Endodermal cell (in vitro differentiated cells): Measurements from ENCODE around the gene SH3BP5. TPM values are rescaled to one million over a fixed set of nuclear protein-coding genes. Genes with fewer than 3 reads are reported as not detected.

Experiments
- DNase-seq: peaks from one replicate; pipeline ENCODE4 v3.0.0-alpha.2; 2017
- H3K27ac ChIP-seq: 2 replicates; pipeline ENCODE4 v1.5.1; 2013; ENCODE audit warnings: mild to moderate bottlenecking, low read depth, low read length, moderate library complexity
- H3K27me3 ChIP-seq: 2 replicates; pipeline ENCODE4 v1.6.1; 2013; ENCODE audit warnings: mild to moderate bottlenecking, low read length, moderate library complexity; ENCODE audit not compliant: insufficient read depth, control insufficient read depth, poor library complexity, severe bottlenecking
- H3K36me3 ChIP-seq: 2 replicates; pipeline ENCODE4 v1.7.0; 2013; ENCODE audit warnings: mild to moderate bottlenecking, low read length, moderate library complexity; ENCODE audit not compliant: control insufficient read depth, insufficient read depth
- H3K4me1 ChIP-seq: one replicate; pipeline ENCODE4 v1.7.0; 2013; ENCODE audit warnings: low read length; ENCODE audit not compliant: control insufficient read depth, insufficient read depth
- H3K4me3 ChIP-seq: 2 replicates; pipeline ENCODE4 v1.5.1; 2013; ENCODE audit warnings: mild to moderate bottlenecking, low read length, moderate library complexity
- H3K9ac ChIP-seq: 2 replicates; pipeline ENCODE4 v1.6.1; 2013; ENCODE audit warnings: mild to moderate bottlenecking, low read length, moderate library complexity; ENCODE audit not compliant: poor library complexity, severe bottlenecking; ENCODE audit errors: extremely low read depth
- H3K9me3 ChIP-seq: 2 replicates; pipeline ENCODE4 v1.6.1; 2013; ENCODE audit warnings: mild to moderate bottlenecking, low read length, moderate library complexity; ENCODE audit not compliant: control insufficient read depth
- H3K27ac Mint-ChIP-seq: 2 replicates; pipeline ENCODE4 v1.8.0; 2020; ENCODE audit warnings: mixed read lengths
- H3K27me3 Mint-ChIP-seq: 2 replicates; pipeline ENCODE4 v1.8.0; 2021; ENCODE audit warnings: mild to moderate bottlenecking, mixed read lengths; ENCODE audit not compliant: insufficient read depth
- H3K36me3 Mint-ChIP-seq: 2 replicates; pipeline ENCODE4 v1.8.0; 2020; ENCODE audit warnings: low read depth, mixed read lengths
- H3K4me1 Mint-ChIP-seq: 2 replicates; pipeline ENCODE4 v1.8.0; 2020; ENCODE audit warnings: mixed read lengths
- H3K4me3 Mint-ChIP-seq: 2 replicates; pipeline ENCODE4 v1.8.0; 2020; ENCODE audit warnings: mild to moderate bottlenecking, moderate library complexity, mixed read lengths
- H3K9me3 Mint-ChIP-seq: 2 replicates; pipeline ENCODE4 v1.8.0; 2020; ENCODE audit warnings: mild to moderate bottlenecking, mixed read lengths
- CTCF ChIP-seq: fragments of 200-600 bp; sonication (generic); conservative IDR thresholded peaks from 2 replicates; pipeline ENCODE4 v1.5.0; 2021; ENCODE audit warnings: antibody characterized with exemption, mild to moderate bottlenecking
- WGBS, 2 experiments: methylation state at CpG; one replicate each; pipeline versions ENCODE4 v1.1.5 to v1.1.7; 2013; ENCODE audit warnings: missing lambda C conversion rate in 2 of 2, mixed read lengths in 1 of 2; ENCODE audit not compliant: insufficient coverage in 1 of 2, insufficient read length in 1 of 2; 5-methylcytosine and 5-hydroxymethylcytosine counted together
- total RNA-seq, 2 donors: library from RNA; stranded (reverse); fragmentation: NEBNext Ultra II Directional in 1 of 2; extraction: Animal tissue kit (Norgen Biotek cat#: 25700) in 1 of 2; gene quantifications; 2 replicates in 1 of 2; 3 replicates in 1 of 2; pipeline ENCODE4 v1.2.1, GENCODE V29; 2021

The SH3BP5 gene
- total RNA-seq, 2 donors from 2014 or later, result 25.8 to 30.3 TPM

GRCh38 chr3:15347063-15347736 lies 14.8 kb upstream of the SH3BP5 start:
- TF ChIP-seq CTCF, result no peak
- DNase-seq, result no peak
- 81 to 92% methylated on average over 6 to 7 of the region's 7 CpGs for WGBS, 2 experiments

GRCh38 chr3:15346516-15346915 lies 14.1 kb upstream of the SH3BP5 start:
- peaks cover 15% of the 10 kb centered on the region for H3K9me3 Mint-ChIP-seq
- H3K9ac ChIP-seq, result no peak overlapping the region
- no peaks in the 10 kb centered on the region for H3K4me1 ChIP-seq
- no peaks in the 10 kb centered on the region for H3K36me3 ChIP-seq
- no peak for DNase-seq
- no peak overlapping the region for H3K27ac Mint-ChIP-seq
- H3K4me3 ChIP-seq, result no peak overlapping the region
- WGBS, 2 experiments, result 98 to 100% methylated on average over 1 to 2 of the region's 2 CpGs
- H3K4me3 Mint-ChIP-seq, result no peak overlapping the region
- H3K27me3 ChIP-seq, result no peaks in the 10 kb centered on the region
- H3K4me1 Mint-ChIP-seq, result no peaks in the 10 kb centered on the region
- no peaks in the 10 kb centered on the region for H3K36me3 Mint-ChIP-seq
- peaks cover 2% of the 10 kb centered on the region for H3K27me3 Mint-ChIP-seq
- TF ChIP-seq CTCF, result no peak
- H3K27ac ChIP-seq, result no peak overlapping the region
- H3K9me3 ChIP-seq, result peaks cover 10% of the 10 kb centered on the region

More at GRCh38 chr3:15347063-15347736, 14.8 kb upstream of the SH3BP5 start:
- H3K27me3 ChIP-seq, result no peaks in the 10 kb centered on the region
- no peak overlapping the region for H3K4me3 Mint-ChIP-seq
- no peak overlapping the region for H3K27ac Mint-ChIP-seq
- no peaks in the 10 kb centered on the region for H3K4me1 ChIP-seq
- H3K9ac ChIP-seq, result no peak overlapping the region
- no peak overlapping the region for H3K4me3 ChIP-seq
- peaks cover 2% of the 10 kb centered on the region for H3K27me3 Mint-ChIP-seq
- peaks cover 17% of the 10 kb centered on the region for H3K9me3 ChIP-seq
- H3K36me3 Mint-ChIP-seq, result no peaks in the 10 kb centered on the region
- H3K36me3 ChIP-seq, result no peaks in the 10 kb centered on the region
- no peaks in the 10 kb centered on the region for H3K4me1 Mint-ChIP-seq
- H3K27ac ChIP-seq, result no peak overlapping the region
- peaks cover 22% of the 10 kb centered on the region for H3K9me3 Mint-ChIP-seq

GRCh38 chr3:15345608-15346137 lies 13.3 kb upstream of the SH3BP5 start:
- Mint-ChIP-seq H3K27ac (no peak overlapping the region), H3K36me3 (no peaks in the 10 kb centered on the region), H3K27me3 (peaks cover 2% of the 10 kb centered on the region), H3K4me1 (peaks cover 3% of the 10 kb centered on the region), H3K9me3 (peaks cover 8% of the 10 kb centered on the region), H3K4me3 (no peak overlapping the region)
- peaks cover 3% of the 10 kb centered on the region for H3K9me3 ChIP-seq
- no peak overlapping the region for H3K9ac ChIP-seq
- TF ChIP-seq CTCF, result no peak
- WGBS, 2 experiments, result 92 to 100% methylated on average over 4 of the region's 4 CpGs
- H3K27me3 ChIP-seq, result no peaks in the 10 kb centered on the region
- H3K4me1 ChIP-seq, result no peaks in the 10 kb centered on the region
- H3K27ac ChIP-seq, result no peak overlapping the region
- no peaks in the 10 kb centered on the region for H3K36me3 ChIP-seq
- no peak overlapping the region for H3K4me3 ChIP-seq
- DNase-seq, result no peak
